ENCODE results near the gene GLYR1.
"Not testable (repeated sequence)": the region's sequence is repeated elsewhere in the genome, so short reads cannot be mapped to it uniquely, and the experiment has no call there.

The GLYR1 gene

DNA sequence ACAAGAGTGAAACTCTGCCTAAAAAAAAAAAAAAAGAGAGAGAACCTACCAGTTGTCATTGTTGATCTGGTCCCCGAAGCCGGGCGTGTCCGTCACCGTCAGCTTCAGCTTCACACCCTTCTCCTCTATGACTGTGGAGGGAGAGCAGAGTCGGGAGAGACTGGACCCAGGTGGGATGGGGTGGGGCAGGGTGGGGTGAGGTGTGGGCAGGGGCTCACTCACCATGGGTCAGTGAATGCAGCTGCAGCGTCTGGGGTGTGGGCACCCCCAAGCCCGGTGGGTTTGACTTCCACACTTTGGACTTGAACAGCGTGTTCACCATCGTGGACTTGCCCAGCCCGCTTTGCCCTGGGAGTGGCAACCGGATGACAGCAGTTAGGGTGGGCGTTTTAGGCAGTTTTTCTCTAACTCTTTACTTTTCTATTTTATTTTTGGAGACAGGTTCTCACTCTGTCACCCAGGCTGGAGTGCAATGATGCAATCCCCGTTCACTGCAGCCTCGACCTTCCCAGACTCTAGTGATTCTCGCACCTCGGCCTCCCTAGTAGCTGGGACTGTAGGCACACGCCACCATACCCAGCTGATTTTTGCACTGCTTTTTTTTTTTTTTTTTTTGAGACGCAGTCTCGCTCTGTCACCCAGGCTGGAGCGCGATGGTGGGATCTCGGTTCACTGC, 61.2 kb downstream of the GLYR1 start:
- no peak for DNase-seq

DNA sequence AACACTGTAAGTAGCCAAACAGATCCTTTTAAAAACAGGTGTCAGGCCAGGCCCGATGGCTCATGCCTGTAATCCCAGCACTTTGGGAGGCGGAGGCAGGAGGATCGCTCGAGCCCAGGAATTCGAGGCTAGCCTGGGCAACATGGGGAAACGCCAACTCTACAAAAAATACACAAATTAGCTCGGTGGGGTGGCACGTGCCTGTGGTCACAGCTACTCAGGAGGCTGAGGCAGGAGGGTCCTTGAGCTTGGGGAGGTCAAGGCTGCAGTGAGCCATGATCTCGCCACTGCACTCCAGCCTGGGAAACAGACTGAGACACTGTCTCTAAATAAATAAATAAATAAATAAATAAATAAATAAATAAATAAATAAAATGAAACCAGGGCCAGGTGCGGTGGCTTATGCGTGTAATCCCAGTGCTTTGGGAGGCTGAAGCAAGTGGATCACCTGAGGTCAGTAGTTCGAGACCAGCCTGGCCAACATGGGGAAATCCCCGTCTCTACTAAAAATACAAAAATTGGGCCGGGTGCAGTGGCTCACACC, 62.6 kb downstream of the GLYR1 start:
- DNase-seq, result not testable (repeated sequence)

DNA sequence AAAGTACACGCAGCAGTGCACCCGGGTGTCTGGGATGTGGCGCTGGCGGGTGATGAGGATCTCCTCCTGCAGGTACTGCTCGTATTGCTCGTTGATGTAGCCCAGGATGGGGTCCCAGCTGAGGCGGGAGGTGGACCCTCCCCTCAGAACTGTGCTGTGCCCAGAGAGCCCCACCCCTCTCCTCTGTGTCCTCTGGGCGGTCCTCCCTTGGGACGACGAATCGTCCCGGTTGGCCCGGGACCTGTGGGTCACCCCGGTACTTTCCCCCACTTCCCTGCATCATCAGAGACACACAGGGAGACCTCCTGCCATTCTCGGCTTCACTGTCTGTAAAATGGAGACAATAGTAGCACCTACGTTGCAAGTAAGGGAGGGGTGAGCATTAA, 63.1 kb downstream of the GLYR1 start:
- DNase-seq, result no peak

DNA sequence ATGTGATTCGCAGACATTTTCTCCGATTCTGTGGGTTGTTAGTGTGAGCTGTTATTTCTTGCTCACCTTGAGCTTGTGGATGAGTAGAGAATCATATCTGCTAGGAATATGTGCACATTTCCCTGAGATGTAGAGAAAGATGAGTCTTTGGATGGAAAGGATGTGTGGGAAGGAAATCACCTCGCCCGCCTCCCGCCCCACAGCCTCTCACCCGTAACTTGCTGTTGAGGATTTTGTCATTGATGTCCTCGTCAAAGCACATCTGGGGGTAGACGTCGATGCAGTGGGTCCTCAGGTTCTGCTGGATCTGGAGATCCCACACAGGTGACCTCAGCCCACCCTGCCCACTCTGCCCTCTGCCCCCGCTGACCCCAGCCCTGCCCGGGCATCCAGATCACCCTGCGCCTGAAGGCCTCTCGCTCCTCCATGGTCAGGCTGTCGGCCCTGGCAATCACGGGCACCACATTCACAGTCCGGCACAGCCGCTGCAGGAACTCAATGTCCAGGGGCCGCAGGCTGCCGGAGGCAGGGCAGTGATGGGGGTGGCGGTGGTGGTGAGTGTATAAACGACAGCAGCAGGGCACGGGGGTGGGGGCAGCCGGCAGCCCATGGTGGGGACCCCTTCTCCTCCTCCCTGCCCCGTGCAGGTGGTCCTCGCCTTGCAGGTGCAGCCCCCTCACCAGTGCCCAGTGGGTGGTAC, 63.7 kb downstream of the GLYR1 start:
- no peak for DNase-seq

DNA sequence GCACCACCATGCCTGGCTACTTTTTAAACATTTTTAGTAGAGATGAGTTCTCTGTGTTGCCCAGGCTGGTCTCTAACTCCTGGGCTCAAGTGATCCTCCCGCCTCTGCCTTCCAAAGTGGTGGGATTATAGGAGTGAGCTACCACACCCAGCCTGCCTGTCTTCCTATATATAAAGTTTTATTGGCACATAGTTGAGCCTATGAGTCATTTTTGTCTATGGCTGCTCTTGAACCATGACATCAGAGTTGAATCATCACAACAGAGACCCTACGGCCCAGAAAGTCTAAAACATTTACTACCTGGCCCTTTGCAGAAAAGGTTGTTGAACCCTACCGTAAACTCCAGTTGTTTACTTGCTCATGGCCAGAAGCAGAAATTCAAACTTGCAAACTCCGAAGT, 66.9 kb downstream of the GLYR1 start:
- no peak for DNase-seq

DNA sequence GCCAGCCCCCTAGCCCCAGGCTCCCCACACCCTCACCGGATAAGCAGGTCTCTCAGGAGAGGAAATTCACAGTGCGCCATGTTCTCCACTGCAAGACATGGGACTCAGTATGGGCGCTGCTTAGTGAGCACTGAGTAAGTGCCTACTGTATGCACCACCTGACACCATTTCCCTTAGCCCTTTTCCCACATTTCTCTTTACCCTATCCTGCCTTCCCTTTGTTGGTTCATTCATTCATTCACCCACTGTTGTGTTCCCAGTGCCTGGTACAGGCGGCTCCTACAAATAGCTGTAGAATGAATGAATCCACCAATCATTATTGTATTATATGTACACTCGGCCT, 69.1 kb downstream of the GLYR1 start:
- no peak for DNase-seq

DNA sequence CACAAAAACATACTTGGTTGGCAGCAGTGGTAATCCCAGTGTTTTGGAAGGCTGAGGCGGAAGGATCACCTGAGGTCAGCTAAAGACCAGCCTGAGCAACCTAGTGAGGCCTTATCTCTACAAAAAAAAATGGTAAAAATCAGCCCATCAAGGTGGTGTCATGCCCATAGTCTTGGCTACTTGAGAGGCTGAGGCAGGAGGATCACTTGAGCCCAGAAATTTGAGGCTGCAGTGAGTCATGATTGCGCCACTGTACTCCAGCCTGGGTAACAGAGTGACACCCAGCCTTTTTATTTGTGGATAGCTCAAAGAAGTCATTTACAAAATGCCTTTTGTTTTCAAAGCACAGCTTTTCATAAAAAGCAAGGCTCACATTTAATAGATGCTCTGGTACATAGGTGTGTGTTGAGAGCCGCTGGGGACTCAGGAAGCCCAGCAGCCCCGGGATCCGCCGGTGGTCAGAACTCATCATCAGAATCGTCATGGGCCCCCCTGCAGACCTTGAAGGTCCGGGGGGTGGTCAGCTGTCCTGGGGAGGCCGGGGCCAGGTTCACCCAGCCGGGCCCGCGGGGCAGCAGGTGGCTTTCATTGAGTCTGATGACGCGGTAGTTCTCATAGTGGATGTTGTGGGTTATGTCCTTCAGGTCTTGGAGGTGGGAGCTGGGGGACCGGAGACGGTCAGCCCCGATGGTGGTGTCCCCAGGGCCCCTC, 69.6 kb downstream of the GLYR1 start:
- no peak for DNase-seq

DNA sequence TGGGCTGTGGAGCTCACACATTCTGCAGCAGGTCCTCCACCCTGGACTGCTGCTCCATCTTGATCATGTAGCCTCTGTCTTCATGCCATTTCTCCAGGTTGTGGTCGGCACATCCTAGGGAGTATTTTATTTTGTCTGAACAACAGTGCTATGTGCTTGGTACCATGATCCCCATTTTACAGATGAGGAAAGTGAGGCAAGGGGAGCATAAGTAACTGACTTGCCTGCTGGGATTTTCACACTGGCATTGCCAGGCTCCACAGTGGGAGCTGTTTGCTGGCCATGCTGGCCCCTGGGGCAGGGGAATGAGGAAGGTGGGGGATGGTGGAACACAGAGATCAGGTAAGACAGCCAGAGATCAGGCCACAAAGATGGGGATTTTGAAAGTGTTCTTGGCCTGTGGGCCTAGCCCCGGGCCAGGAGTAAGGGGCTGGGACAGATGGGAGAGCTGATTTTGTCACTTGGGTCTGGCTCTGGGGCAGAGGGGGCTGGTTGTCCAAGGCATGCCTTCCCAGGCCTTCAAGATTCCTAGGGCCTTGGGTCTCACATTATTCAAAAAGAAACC, 70.9 kb downstream of the GLYR1 start:
- DNase-seq, result no peak

DNA sequence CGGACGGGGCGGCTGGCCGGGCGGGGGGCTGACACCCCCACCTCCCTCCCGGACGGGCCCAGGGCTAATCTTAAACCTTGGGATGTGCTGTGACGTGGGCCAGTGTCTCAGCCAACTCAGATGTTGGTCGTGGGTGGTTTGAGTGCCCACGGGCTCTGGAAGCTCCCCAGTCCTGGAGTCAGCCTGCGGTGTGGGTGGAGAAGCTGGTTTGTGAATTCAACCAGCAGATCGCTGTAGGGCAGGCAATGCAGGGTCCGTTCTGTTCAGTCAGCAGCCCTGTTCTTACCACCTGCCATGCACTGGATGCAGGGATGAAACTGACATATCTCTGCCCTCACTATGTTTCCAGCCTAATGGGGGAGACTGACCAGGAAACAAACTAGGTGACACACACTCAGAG, 72.1 kb downstream of the GLYR1 start:
- no peak for DNase-seq

DNA sequence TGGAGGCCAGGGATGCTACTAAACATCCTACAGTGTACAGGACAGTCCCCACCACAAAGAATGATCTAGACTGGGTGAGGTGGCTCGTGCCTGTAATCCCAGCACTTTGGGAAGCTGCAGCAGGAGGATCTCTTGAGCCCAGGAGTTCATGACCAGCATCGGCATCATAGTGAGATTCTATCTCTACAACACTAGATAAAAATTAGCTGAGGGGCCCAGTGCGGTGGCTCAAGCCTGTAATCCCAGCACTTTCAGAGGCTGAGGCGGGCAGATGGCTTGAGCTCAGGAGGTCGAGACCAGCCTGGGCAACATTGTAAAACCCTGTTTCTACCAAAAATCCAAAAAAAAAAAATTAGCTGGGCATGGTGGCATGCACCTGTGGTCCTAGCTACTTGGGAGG, 74.7 kb downstream of the GLYR1 start:
- DNase-seq, result no peak

DNA sequence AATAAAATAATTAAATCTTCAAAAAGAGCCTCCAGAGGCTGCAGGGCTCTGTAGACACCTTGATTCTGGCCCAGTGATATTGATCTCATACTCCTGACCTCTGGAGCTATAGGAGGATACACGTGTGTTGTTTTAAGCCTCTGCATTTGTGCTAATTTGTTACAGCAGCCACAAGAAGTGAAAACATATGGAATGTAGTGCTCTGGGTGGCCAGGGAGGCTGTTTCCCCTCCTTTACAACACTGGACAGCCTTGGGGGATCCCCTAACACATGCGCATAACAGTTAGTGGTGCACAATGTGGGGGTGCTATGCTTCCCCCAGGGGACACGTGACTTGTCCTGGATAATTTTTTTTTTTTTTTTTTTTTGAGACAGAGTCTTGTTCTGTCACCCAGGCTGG, 75.4 kb downstream of the GLYR1 start:
- no peak for DNase-seq

DNA sequence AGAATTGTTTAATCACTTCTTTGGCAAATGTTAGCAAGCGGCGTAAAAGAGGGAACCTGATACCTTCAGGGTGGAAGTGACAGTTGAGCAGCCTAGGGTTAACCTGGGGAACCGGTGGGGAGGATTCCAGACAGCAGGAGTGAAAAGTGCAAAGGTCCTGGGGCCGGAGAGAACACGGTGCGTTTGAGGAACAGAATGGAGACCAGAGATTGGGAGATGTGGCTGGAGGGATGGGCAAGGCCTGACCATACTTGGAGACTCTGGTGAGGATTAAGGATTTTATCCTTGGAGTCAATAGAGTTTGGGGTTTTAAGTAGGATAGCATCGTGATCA, 77.8 kb downstream of the GLYR1 start:
- no peak for DNase-seq

DNA sequence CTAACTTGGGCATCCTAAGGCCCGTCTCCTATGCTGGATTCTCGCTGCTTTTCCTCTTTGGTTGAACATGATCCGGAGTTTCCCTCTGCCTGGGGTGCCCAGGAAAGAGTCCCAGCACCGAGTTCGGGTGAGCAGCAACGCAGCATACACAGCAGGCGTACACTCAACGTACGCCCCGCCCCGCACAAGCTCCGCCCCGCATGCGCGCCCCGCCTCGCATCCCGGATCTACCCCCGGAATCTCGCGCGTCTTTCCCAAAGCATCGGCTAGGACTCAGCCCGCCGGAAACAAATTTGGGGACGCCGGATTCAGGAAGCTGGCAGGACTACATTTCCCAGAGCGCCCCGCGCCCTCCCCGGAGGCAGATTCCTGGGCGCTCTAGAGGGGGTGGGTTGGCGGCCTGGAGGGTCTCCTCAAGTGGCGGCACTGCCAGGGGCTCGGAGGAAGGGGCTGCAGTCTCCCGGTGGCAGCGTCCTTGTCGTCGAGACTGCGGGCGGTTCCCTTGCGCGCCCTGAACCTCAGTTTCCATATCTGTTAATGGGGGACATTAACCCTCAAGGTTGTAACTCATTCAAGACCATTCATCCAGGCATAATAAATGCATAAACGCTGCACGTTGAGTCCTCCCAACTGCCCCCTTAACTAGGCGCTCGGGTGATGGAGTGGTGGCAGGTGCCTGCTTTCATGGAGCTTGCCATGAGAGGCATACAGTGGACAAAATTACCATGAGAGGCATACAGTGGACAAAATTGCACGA, 78.4 kb downstream of the GLYR1 start:
- peak; percentile 88 to 91 for DNase-seq

DNA sequence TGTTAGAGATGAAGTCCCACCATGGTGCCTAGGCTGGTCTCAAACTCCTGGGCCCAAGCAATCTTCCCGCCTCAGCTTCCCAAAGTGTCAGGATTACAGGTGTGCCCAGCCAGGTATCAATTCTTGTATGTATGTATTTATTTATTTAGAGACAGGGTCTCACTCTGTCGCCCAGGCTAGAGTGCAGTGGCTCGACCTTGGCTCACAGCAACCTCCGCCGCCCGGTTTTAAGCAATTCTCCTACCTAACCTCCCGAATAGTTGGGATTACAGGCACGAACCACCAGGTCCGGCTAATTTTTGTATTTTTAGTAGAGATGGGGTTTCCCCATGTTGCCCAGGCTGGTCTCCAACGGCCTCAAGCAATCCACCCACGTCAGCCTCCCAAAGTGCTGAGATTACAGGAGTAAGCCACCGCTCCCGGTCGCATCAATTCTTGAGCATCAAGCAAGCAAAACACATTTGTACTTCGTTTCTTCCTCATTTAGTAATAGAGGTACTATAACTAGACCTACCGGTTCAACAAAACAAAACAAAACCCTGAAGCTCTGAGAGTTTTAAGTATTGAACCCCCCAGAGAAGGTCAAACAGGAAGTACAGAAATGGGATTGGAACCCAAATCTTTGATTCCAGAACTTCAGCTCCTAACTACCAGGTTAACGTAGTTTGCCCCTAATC, 79.1 kb downstream of the GLYR1 start:
- DNase-seq, result no peak

DNA sequence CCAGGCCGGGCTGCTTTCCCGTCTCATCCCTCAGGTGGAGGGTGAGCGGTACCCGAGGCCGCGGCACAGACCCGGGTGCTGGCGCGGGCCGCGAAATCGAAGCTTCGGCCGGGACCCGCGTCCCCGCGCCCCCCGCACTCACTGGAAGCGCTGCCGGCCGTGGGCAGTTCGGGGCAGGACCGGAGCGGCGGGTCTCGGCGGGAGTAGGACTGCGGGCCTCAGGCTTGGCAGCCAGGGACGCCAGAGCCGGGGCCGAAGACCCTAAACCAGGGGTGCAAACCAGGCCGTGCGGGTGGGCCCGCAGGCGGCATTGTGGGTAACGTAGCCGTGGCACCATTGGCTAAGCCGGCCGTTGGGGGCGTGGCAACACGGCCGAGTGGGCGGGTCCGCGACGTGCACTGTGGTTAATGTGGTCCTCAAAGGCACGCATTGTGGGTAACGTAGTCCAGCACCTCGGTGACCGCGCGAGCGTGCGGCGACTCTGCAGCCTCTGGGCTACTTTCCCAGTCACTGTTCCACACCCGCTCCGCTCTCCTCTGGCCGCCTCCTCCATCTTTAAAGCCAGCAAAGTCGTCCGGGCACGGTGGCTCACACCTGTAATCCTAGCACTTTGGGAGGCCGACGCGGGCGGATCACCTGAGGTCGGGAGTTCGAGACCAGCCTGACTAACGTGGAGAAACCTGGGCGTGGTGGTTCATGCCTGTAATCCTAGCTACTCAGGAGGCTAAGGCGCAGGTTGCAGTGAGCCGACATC, 80.0 kb downstream of the GLYR1 start, which contains the start of gene ZNF500:
TSS of gene ZNF500 (minus strand) at position 288 of the 754 bp plus-strand sequence. CDS start 1,184 bp downstream, outside the sequence.
- DNase-seq, result peak; percentile 96 to 97

DNA sequence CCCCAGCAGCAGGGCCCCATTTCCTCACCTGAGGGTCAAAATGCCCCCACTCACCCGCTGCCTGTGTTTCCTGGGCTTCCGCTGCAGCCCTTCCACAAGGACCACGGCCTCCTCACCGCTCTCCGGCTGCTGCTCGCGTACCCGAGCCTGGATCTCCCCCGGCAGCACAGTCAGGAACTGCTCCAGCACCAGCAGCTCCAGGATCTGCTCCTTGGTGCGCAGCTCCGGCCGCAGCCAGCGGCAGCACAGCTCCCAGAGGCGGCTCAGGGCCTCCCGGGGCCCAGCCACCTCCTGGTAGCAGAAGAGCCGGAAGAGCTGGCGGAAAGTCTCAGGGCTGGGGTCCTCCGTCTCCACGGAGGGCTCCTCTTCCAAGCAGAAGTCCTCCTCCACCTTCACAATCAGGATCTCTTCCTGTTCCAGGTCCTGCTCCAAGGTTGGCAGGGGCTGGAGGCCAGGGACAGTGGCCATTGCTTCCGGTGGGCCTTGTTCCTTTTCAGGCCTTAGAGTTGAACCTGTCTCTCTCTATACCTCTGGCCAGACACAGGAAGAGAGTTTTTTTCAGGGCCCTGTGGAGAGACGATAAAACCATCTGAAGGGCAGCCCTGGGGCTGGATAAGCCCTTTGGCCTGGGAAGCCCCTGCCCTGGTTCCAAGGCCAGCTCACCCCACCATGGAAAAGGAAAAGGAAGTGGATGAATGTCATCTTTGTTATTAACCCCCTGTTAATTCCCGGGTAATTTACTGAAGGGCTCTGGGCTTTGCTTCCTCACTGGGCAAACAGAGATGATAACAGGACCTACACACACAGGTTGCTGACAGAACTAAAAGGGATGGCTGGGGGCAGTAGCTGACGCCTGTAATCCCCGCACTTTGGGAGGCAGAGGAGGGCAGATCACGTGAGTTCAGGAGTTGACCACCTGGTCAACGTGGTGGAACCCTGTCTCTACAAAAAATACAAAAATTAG, 81.3 kb downstream of the GLYR1 start:
- DNase-seq, result no peak

DNA sequence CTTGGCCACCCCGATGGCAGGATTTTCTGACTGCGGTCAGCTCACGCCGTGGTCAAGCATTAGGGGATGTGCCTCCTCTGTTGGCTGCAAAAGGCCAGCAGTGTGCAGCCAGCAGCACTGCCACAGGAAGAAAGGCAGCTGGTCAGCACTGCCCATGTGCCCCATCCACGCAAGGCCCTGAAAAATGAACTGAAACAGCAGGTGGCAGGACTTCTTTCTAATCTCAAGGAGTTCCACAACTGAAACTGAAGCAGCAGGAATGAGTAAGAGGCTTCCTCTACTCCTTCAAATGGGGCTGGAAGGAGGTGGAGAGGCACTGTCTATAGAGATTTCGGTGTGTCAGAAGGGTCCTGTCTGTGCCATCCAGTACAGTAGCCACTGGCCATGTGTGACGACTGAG, 83.3 kb downstream of the GLYR1 start:
- no peak for DNase-seq

DNA sequence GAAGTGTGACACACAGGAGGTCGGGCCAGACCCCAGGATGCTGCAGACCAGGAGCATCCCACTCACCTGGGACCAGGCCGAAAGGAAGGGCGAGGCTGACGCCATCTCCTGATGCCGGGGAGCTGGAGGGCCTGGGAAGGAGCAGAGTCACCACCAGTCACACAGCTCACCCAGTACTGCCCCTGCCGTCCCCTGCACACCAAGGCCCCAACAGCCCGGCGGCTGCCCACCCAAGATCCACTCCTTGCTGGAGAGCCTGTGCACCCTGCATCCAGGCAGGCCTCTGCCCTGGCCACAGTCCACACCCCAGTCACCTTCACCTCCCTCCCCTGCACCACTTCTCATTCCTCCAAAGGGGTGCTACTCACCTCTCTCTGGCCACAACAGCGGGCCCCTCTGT, 84.9 kb downstream of the GLYR1 start:
- DNase-seq, result no peak

DNA sequence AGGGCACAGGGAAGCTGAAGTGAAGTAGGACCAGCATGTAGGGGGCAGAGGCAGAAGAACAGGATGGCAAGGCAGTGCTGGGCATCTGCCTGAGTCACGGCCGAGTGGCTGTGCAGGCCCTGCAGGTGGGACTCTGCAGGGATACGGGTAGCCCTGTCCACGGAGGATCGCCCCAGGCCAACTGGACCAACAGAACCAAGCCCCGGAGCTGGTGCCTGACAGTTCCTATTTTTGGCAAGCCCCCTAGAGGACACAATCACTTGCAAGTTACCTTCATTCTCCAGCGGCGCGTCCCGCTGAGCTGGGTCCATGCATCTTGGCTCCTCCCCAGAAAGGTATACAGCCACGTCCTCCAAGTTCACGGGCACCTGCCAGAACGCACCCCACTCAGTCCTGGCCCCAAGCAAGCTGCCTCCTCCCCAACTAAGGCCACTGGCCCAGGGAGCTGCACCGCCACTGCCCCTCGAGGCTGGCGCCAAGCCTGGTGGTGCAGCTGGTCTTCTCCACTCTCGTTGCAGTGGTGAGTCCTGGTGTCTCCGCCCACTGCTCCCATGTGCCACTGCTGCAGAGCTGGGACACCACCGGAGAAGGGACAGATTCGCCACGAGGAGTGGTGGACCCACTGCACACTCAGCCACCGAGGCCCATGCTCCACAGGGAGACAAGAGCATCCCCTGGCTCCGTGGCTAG, 86.7 kb downstream of the GLYR1 start:
- no peak for DNase-seq

DNA sequence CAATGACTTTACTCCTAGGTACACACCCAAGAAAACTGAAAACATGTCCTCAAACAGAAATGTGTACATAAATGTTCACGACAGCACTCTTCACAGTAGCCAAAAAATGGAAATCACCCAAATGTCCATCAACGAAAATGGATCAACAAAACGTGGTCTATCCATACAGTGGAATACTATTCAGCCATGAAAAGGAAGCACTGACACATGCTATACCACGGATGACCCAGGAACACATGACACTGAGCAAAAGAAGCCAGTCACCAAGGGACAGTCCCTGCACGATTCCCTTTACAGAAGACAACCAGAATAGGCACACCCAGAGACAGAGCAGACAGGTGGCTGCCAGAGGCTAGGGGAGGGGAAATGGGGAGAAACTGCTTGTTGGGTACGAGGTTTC, 91.4 kb downstream of the GLYR1 start:
- no peak for DNase-seq
